HepG2 (cell line): ENCODE measurements around the gene CASP1. TPM values are rescaled to one million over a fixed set of nuclear protein-coding genes. Genes with fewer than 3 reads are reported as not detected.
A peak's percentile ranks its signal among the peaks of the same experiment; 100 is the strongest.

Experiments used
- CCAR2 ChIP-seq: fragments of 200-400 bp; formaldehyde crosslinking; optimal IDR thresholded peaks from 2 replicates; pipeline ENCODE3; 2018; ENCODE audit warnings: low read depth, mild to moderate bottlenecking, low read length, moderate library complexity
- CENPBD1 ChIP-seq: sonication (generic); formaldehyde crosslinking; IDR thresholded peaks from 2 replicates; pipeline ENCODE4 v1.8.0; 2022; ENCODE audit warnings: missing genetic modification reagents, low read depth, mild to moderate bottlenecking, borderline replicate concordance
- DRAP1 ChIP-seq: IDR thresholded peaks from 2 replicates; pipeline ENCODE4 v1.6.1; 2016; ENCODE audit warnings: missing genetic modification reagents, missing compliant biosample characterization
- EHMT2 ChIP-seq: fragments of 200-600 bp; sonication (generic); IDR thresholded peaks from 2 replicates; pipeline ENCODE4 v1.7.0; 2017; ENCODE audit warnings: antibody characterized with exemption, low read depth, low read length, borderline replicate concordance
- ESRRA ChIP-seq: sonication (generic); formaldehyde crosslinking; IDR thresholded peaks from 2 replicates; pipeline ENCODE4 v1.5.1; 2020; ENCODE audit warnings: mild to moderate bottlenecking, low read depth, missing genetic modification reagents
- KIAA2018 ChIP-seq: sonication (generic); formaldehyde crosslinking; IDR thresholded peaks from 2 replicates; pipeline ENCODE4 v1.5.0; 2020; ENCODE audit warnings: mild to moderate bottlenecking, missing genetic modification reagents, borderline replicate concordance
- KLF11 ChIP-seq: IDR thresholded peaks from 2 replicates; pipeline ENCODE4 v1.6.1; 2016; ENCODE audit warnings: missing compliant biosample characterization
- MIXL1 ChIP-seq: IDR thresholded peaks from 2 replicates; pipeline ENCODE4 v1.6.1; 2016
- NFE2 ChIP-seq: sonication (generic); formaldehyde crosslinking; IDR thresholded peaks from 2 replicates; pipeline ENCODE4 v1.4.0; 2020; ENCODE audit warnings: missing genetic modification reagents
- RFXAP ChIP-seq: sonication (generic); formaldehyde crosslinking; IDR thresholded peaks from 2 replicates; pipeline ENCODE4 v1.4.0; 2020; ENCODE audit warnings: missing genetic modification reagents, borderline replicate concordance
- SALL2 ChIP-seq: sonication (generic); formaldehyde crosslinking; IDR thresholded peaks from 2 replicates; pipeline ENCODE4 v1.8.1; 2023; ENCODE audit warnings: mild to moderate bottlenecking, missing genetic modification reagents, inconsistent platforms
- SETDB1 ChIP-seq: sonication (generic); formaldehyde crosslinking; IDR thresholded peaks from 2 replicates; pipeline ENCODE4 v1.5.1; 2020; ENCODE audit warnings: missing genetic modification reagents, mild to moderate bottlenecking, borderline replicate concordance
- SIN3A ChIP-seq: IDR thresholded peaks from 2 replicates; pipeline ENCODE4 v1.6.1; 2011; ENCODE audit warnings: low read depth, mild to moderate bottlenecking, control low read depth, low read length, borderline replicate concordance
- SP1 ChIP-seq, 2 experiments: fragments of 450-650 bp in 1 of 2; sonication (generic) in 1 of 2; formaldehyde crosslinking in 1 of 2; IDR thresholded peaks; 2 replicates each; pipeline versions ENCODE4 v1.4.0 to v1.6.1; 2016 to 2020; ENCODE audit warnings: missing genetic modification reagents in 1 of 2
- SP5 ChIP-seq: IDR thresholded peaks from 2 replicates; pipeline ENCODE4 v1.6.1; 2016; ENCODE audit warnings: low read depth, borderline replicate concordance
- SRF ChIP-seq: IDR thresholded peaks from 2 replicates; pipeline ENCODE4 v1.6.1; 2011; ENCODE audit warnings: mild to moderate bottlenecking, low read depth, low read length, moderate library complexity
- TP53 ChIP-seq: sonication (generic); formaldehyde crosslinking; conservative IDR thresholded peaks from 2 replicates; pipeline ENCODE4 v1.4.0; 2020; ENCODE audit warnings: missing genetic modification reagents
- ZFP37 ChIP-seq: sonication (generic); formaldehyde crosslinking; IDR thresholded peaks from 2 replicates; pipeline ENCODE4 v1.4.0; 2020; ENCODE audit warnings: missing genetic modification reagents, borderline replicate concordance
- ZFP90 ChIP-seq: sonication (generic); formaldehyde crosslinking; IDR thresholded peaks from 2 replicates; pipeline ENCODE4 v1.8.0; 2022; ENCODE audit warnings: missing genetic modification reagents, mild to moderate bottlenecking, inconsistent platforms, borderline replicate concordance
- ZNF510 ChIP-seq: sonication (generic); formaldehyde crosslinking; IDR thresholded peaks from 2 replicates; pipeline ENCODE4 v1.4.0; 2020; ENCODE audit warnings: low read depth, mild to moderate bottlenecking, missing genetic modification reagents
- ZNF768 ChIP-seq: sonication (generic); formaldehyde crosslinking; IDR thresholded peaks from 2 replicates; pipeline ENCODE4 v1.4.0; 2020; ENCODE audit warnings: missing genetic modification reagents
- polyA plus RNA-seq, 8 experiments: library from polyadenylated mRNA; depleted of rRNA in 3 of 8; stranded (reverse) in 7 of 8; unstranded in 1 of 8; fragments of >200 nt; fragmentation: Illumina TruSeq in 4 of 8; extraction: Trizol in 4 of 8; gene quantifications; 2 replicates each; pipeline versions ENCODE4 v1.2.1 to v1.2.3, GENCODE V29; 2011 to 2016; ENCODE audit warnings: low read depth in 4 of 8, missing spikeins in 1 of 8, mixed read lengths in 1 of 8; ENCODE audit not compliant: insufficient read depth in 1 of 8
- total RNA-seq, 5 experiments: library from RNA; depleted of rRNA; stranded (reverse); fragments of >200 nt; fragmentation: Illumina TruSeq; extraction: Trizol; gene quantifications; 2 replicates each; pipeline ENCODE4 v1.2.3, GENCODE V29; 2016; ENCODE audit warnings: low read depth in 1 of 5

The CASP1 gene
- total and polyA plus RNA-seq, 2 of the 13 experiments (the other 11 are each of a cell fraction or from before 2014, with no cell fraction given) = 0.34 to 5.2 TPM

- TF ChIP-seq DRAP1 (CRISPR knock-in tag) (0 out of 2 replicates have a peak, but pooled peaks have one; percentile 25), NFE2 (CRISPR knock-in tag) (no peak), SP1 (IDR thresholded peaks at IDR 0.05) (no peak), SP1 (CRISPR knock-in tag; IDR thresholded peaks at IDR 0.05) (0 out of 2 replicates have a peak, but pooled peaks have one; percentile 21), CENPBD1 (CRISPR knock-in tag) (no peak), ESRRA (CRISPR knock-in tag) (peak; percentile 29; the same call in 1 of the 2 replicates), SP5 (CRISPR knock-in tag) (peak; percentile 28; the same call in 1 of the 2 replicates), ZFP90 (CRISPR knock-in tag) (0 out of 2 replicates have a peak, but pooled peaks have one; percentile 68), KIAA2018 (CRISPR knock-in tag) (no peak), EHMT2 (peak; percentile 91; the same call in 1 of the 2 replicates), TP53 (CRISPR knock-in tag) (0 out of 2 replicates have a peak, but pooled peaks have one; percentile 44), SIN3A (no peak), SALL2 (0 out of 2 replicates have a peak, but pooled peaks have one; percentile 61), MIXL1 (CRISPR knock-in tag) (peak; percentile 92), ZNF510 (no peak), RFXAP (peak; percentile 65; the same call in 1 of the 2 replicates), ZFP37 (peak; percentile 88; the same call in 1 of the 2 replicates), KLF11 (CRISPR knock-in tag) (peak; percentile 52; the same call in 1 of the 2 replicates), ZNF768 (CRISPR knock-in tag) (no peak), CCAR2 (no peak), SRF (peak; percentile 42; the same call in 1 of the 2 replicates), SETDB1 (0 out of 2 replicates have a peak, but pooled peaks have one; percentile 57)
These were observed 12.1 kb upstream of the CASP1 start (continued) for GRCh38 chr11:105046898-105047579.
